ENCODE data around the gene GAGE10.
A peak's percentile ranks its signal among the peaks of the same experiment; 100 is the strongest.

The GAGE10 gene

GRCh38 chrX:49276671-49277534 lies 26.5 kb upstream of the GAGE10 start:
- Histone ChIP-seq H3K9me3 (ENCODE audit: control insufficient read depth in 2 of 2, low read length in 2 of 2) (no peaks in the 10 kb centered on the region), H3K27me3 (ENCODE audit: control insufficient read depth in 1 of 2, insufficient read depth in 2 of 2, low read length in 2 of 2) (peaks cover 0 to 7% of the 10 kb centered on the region in 2 donors), H3K4me3 (ENCODE audit: low read length in 2 of 2) (no peak overlapping the region), H3K4me1 (ENCODE audit: control insufficient read depth, insufficient read depth, low read length) (peaks cover 20% of the 10 kb centered on the region), H3K27ac (ENCODE audit: low read length) (no peak overlapping the region), H3K9ac (ENCODE audit: low read length in 2 of 2) (no peak overlapping the region), H3K36me3 (ENCODE audit: control insufficient read depth in 2 of 2, insufficient read depth in 2 of 2, low read length in 2 of 2) (no peaks in the 10 kb centered on the region)

- Histone ChIP-seq H3K27ac (ENCODE audit: low read length) (no peak overlapping the region), H3K27me3 (ENCODE audit: control insufficient read depth in 1 of 2, insufficient read depth in 2 of 2, low read length in 2 of 2) (peaks cover 0 to 5% of the 10 kb centered on the region in 2 donors), H3K36me3 (ENCODE audit: control insufficient read depth in 2 of 2, insufficient read depth in 2 of 2, low read length in 2 of 2) (no peaks in the 10 kb centered on the region), H3K9ac (ENCODE audit: low read length in 2 of 2) (no peak overlapping the region), H3K9me3 (ENCODE audit: control insufficient read depth in 2 of 2, low read length in 2 of 2) (no peaks in the 10 kb centered on the region), H3K4me3 (ENCODE audit: low read length in 2 of 2) (no peak overlapping the region), H3K4me1 (ENCODE audit: control insufficient read depth, insufficient read depth, low read length) (peaks cover 15% of the 10 kb centered on the region)
Measured at GRCh38 chrX:49277535-49277830, 26.0 kb upstream of the GAGE10 start.

GRCh38 chrX:49278081-49278480 lies 25.4 kb upstream of the GAGE10 start:
- Histone ChIP-seq H3K9me3 (ENCODE audit: control insufficient read depth in 2 of 2, low read length in 2 of 2) (no peaks in the 10 kb centered on the region), H3K36me3 (ENCODE audit: control insufficient read depth in 2 of 2, insufficient read depth in 2 of 2, low read length in 2 of 2) (no peaks in the 10 kb centered on the region), H3K4me1 (ENCODE audit: control insufficient read depth, insufficient read depth, low read length) (peaks cover 10% of the 10 kb centered on the region), H3K9ac (ENCODE audit: low read length in 2 of 2) (no peak overlapping the region), H3K27me3 (ENCODE audit: control insufficient read depth in 1 of 2, insufficient read depth in 2 of 2, low read length in 2 of 2) (peaks cover 0 to 5% of the 10 kb centered on the region in 2 donors), H3K27ac (ENCODE audit: low read length) (no peak overlapping the region), H3K4me3 (ENCODE audit: low read length in 2 of 2) (no peak overlapping the region)

GRCh38 chrX:49282647-49283011 lies 20.8 kb upstream of the GAGE10 start:
- no peaks in the 10 kb centered on the region for H3K4me1 ChIP-seq (ENCODE audit: control insufficient read depth, insufficient read depth, low read length)
- no peak overlapping the region for H3K27ac ChIP-seq (ENCODE audit: low read length)
- H3K9me3 ChIP-seq (ENCODE audit: control insufficient read depth in 2 of 2, low read length in 2 of 2) = no peaks in the 10 kb centered on the region
- H3K4me3 ChIP-seq (ENCODE audit: low read length in 2 of 2) = no peak overlapping the region
- no peaks in the 10 kb centered on the region for H3K36me3 ChIP-seq (ENCODE audit: control insufficient read depth in 2 of 2, insufficient read depth in 2 of 2, low read length in 2 of 2)
- peak overlapping the region in 1 of 2 donors; percentile 22 for H3K9ac ChIP-seq (ENCODE audit: low read length in 2 of 2)
- H3K27me3 ChIP-seq (ENCODE audit: control insufficient read depth in 1 of 2, insufficient read depth in 2 of 2, low read length in 2 of 2) = peaks cover 0 to 4% of the 10 kb centered on the region in 2 donors

- no peaks in the 10 kb centered on the region for H3K36me3 ChIP-seq (ENCODE audit: control insufficient read depth in 2 of 2, insufficient read depth in 2 of 2, low read length in 2 of 2)
- H3K9ac ChIP-seq (ENCODE audit: low read length in 2 of 2) = no peak overlapping the region
- no peaks in the 10 kb centered on the region for H3K9me3 ChIP-seq (ENCODE audit: control insufficient read depth in 2 of 2, low read length in 2 of 2)
- H3K4me1 ChIP-seq (ENCODE audit: control insufficient read depth, insufficient read depth, low read length) = no peaks in the 10 kb centered on the region
- H3K27me3 ChIP-seq (ENCODE audit: control insufficient read depth in 1 of 2, insufficient read depth in 2 of 2, low read length in 2 of 2) = peaks cover 0 to 4% of the 10 kb centered on the region in 2 donors
- no peak overlapping the region for H3K27ac ChIP-seq (ENCODE audit: low read length)
- H3K4me3 ChIP-seq (ENCODE audit: low read length in 2 of 2) = no peak overlapping the region
Measured at GRCh38 chrX:49284212-49284611, 19.2 kb upstream of the GAGE10 start.

- Histone ChIP-seq H3K36me3 (ENCODE audit: control insufficient read depth in 2 of 2, insufficient read depth in 2 of 2, low read length in 2 of 2) (no peaks in the 10 kb centered on the region), H3K9ac (ENCODE audit: low read length in 2 of 2) (no peak overlapping the region), H3K4me3 (ENCODE audit: low read length in 2 of 2) (no peak overlapping the region), H3K9me3 (ENCODE audit: control insufficient read depth in 2 of 2, low read length in 2 of 2) (no peaks in the 10 kb centered on the region), H3K27me3 (ENCODE audit: control insufficient read depth in 1 of 2, insufficient read depth in 2 of 2, low read length in 2 of 2) (peaks cover 0 to 4% of the 10 kb centered on the region in 2 donors), H3K4me1 (ENCODE audit: control insufficient read depth, insufficient read depth, low read length) (no peaks in the 10 kb centered on the region), H3K27ac (ENCODE audit: low read length) (no peak overlapping the region)
Measured at GRCh38 chrX:49286136-49286535, 17.3 kb upstream of the GAGE10 start.

- H3K4me1 ChIP-seq (ENCODE audit: control insufficient read depth, insufficient read depth, low read length) = no peaks in the 10 kb centered on the region
Measured at GRCh38 chrX:49286581-49286980, 16.9 kb upstream of the GAGE10 start.

GRCh38 chrX:49287665-49288064 lies 15.8 kb upstream of the GAGE10 start:
- Histone ChIP-seq H3K27me3 (ENCODE audit: control insufficient read depth in 1 of 2, insufficient read depth in 2 of 2, low read length in 2 of 2) (peaks cover 0 to 6% of the 10 kb centered on the region in 2 donors), H3K36me3 (ENCODE audit: control insufficient read depth in 2 of 2, insufficient read depth in 2 of 2, low read length in 2 of 2) (no peaks in the 10 kb centered on the region), H3K9me3 (ENCODE audit: control insufficient read depth in 2 of 2, low read length in 2 of 2) (no peaks in the 10 kb centered on the region), H3K9ac (ENCODE audit: low read length in 2 of 2) (no peak overlapping the region), H3K4me1 (ENCODE audit: control insufficient read depth, insufficient read depth, low read length) (peaks cover 5% of the 10 kb centered on the region), H3K4me3 (ENCODE audit: low read length in 2 of 2) (no peak overlapping the region), H3K27ac (ENCODE audit: low read length) (no peak overlapping the region)

More at GRCh38 chrX:49286581-49286980, 16.9 kb upstream of the GAGE10 start:
- H3K9me3 ChIP-seq (ENCODE audit: control insufficient read depth in 2 of 2, low read length in 2 of 2) = no peaks in the 10 kb centered on the region
- no peak overlapping the region for H3K4me3 ChIP-seq (ENCODE audit: low read length in 2 of 2)
- no peak overlapping the region for H3K9ac ChIP-seq (ENCODE audit: low read length in 2 of 2)
- H3K36me3 ChIP-seq (ENCODE audit: control insufficient read depth in 2 of 2, insufficient read depth in 2 of 2, low read length in 2 of 2) = no peaks in the 10 kb centered on the region
- H3K27ac ChIP-seq (ENCODE audit: low read length) = no peak overlapping the region
- H3K27me3 ChIP-seq (ENCODE audit: control insufficient read depth in 1 of 2, insufficient read depth in 2 of 2, low read length in 2 of 2) = peaks cover 0 to 4% of the 10 kb centered on the region in 2 donors

GRCh38 chrX:49290215-49290614 lies 13.2 kb upstream of the GAGE10 start:
- peaks cover 5% of the 10 kb centered on the region for H3K4me1 ChIP-seq (ENCODE audit: control insufficient read depth, insufficient read depth, low read length)
- no peak overlapping the region for H3K27ac ChIP-seq (ENCODE audit: low read length)
- no peaks in the 10 kb centered on the region for H3K36me3 ChIP-seq (ENCODE audit: control insufficient read depth in 2 of 2, insufficient read depth in 2 of 2, low read length in 2 of 2)
- peaks cover 0 to 6% of the 10 kb centered on the region in 2 donors for H3K27me3 ChIP-seq (ENCODE audit: control insufficient read depth in 1 of 2, insufficient read depth in 2 of 2, low read length in 2 of 2)
- no peak overlapping the region for H3K9ac ChIP-seq (ENCODE audit: low read length in 2 of 2)
- no peak overlapping the region for H3K4me3 ChIP-seq (ENCODE audit: low read length in 2 of 2)
- no peaks in the 10 kb centered on the region for H3K9me3 ChIP-seq (ENCODE audit: control insufficient read depth in 2 of 2, low read length in 2 of 2)

- no peaks in the 10 kb centered on the region for H3K9me3 ChIP-seq (ENCODE audit: control insufficient read depth in 2 of 2, low read length in 2 of 2)
- H3K36me3 ChIP-seq (ENCODE audit: control insufficient read depth in 2 of 2, insufficient read depth in 2 of 2, low read length in 2 of 2) = no peaks in the 10 kb centered on the region
- H3K27ac ChIP-seq (ENCODE audit: low read length) = no peak overlapping the region
- H3K9ac ChIP-seq (ENCODE audit: low read length in 2 of 2) = no peak overlapping the region
- peaks cover 5% of the 10 kb centered on the region for H3K4me1 ChIP-seq (ENCODE audit: control insufficient read depth, insufficient read depth, low read length)
- H3K27me3 ChIP-seq (ENCODE audit: control insufficient read depth in 1 of 2, insufficient read depth in 2 of 2, low read length in 2 of 2) = peaks cover 0 to 2% of the 10 kb centered on the region in 2 donors
- no peak overlapping the region for H3K4me3 ChIP-seq (ENCODE audit: low read length in 2 of 2)
Measured at GRCh38 chrX:49291615-49292337, 11.7 kb upstream of the GAGE10 start.
